Large intestine (tissue), 3 donors: Measurements from ENCODE around the gene NGB. TPM values are rescaled to one million over a fixed set of nuclear protein-coding genes. Genes with fewer than 3 reads are reported as not detected.

ENCODE experiments used
- DNase-seq, 2 donors: peaks; one replicate each; pipeline versions ENCODE4 v3.0.0 to v3.0.0-alpha.2; 2013
- H3K27ac ChIP-seq: one replicate; pipeline ENCODE4 v1.5.1; 2013; ENCODE audit warnings: low read length
- H3K27me3 ChIP-seq: 2 replicates; pipeline ENCODE4 v1.6.1; 2013; ENCODE audit warnings: low read length; ENCODE audit not compliant: control insufficient read depth, insufficient read depth
- H3K36me3 ChIP-seq: 2 replicates; pipeline ENCODE4 v1.6.1; 2013; ENCODE audit warnings: low read length; ENCODE audit not compliant: control insufficient read depth, insufficient read depth
- H3K4me1 ChIP-seq: one replicate; pipeline ENCODE4 v1.6.1; 2013; ENCODE audit warnings: low read length; ENCODE audit not compliant: control insufficient read depth, insufficient read depth
- H3K4me3 ChIP-seq: one replicate; pipeline ENCODE4 v1.5.1; 2013; ENCODE audit warnings: low read length
- H3K9me3 ChIP-seq: one replicate; pipeline ENCODE4 v1.6.1; 2013; ENCODE audit warnings: mild to moderate bottlenecking, low read depth, low read length, moderate library complexity; ENCODE audit not compliant: control insufficient read depth
- WGBS: methylation state at CpG from one replicate; pipeline ENCODE4 v1.1.5; 2013; ENCODE audit warnings: low lambda C conversion rate; ENCODE audit not compliant: insufficient coverage; 5-methylcytosine and 5-hydroxymethylcytosine counted together
- polyA plus RNA-seq: library from polyadenylated mRNA; unstranded; fragments of 120-200 nt; gene quantifications from one replicate; pipeline ENCODE4 v1.2.1, GENCODE V29; 2013

The NGB gene
- polyA plus RNA-seq, 1 donor: 3.1 TPM

GRCh38 chr14:77313371-77313770 is 42.4 kb upstream of the NGB start:
- no peak overlapping the region for H3K4me3 ChIP-seq
- no CpG with 5 or more reads among the region's 1 CpG for WGBS
- no peaks in the 10 kb centered on the region for H3K9me3 ChIP-seq
- H3K27ac ChIP-seq: peak overlapping the region; percentile 52
- H3K27me3 ChIP-seq: no peaks in the 10 kb centered on the region
- no peaks in the 10 kb centered on the region for H3K36me3 ChIP-seq
- peaks cover 50% of the 10 kb centered on the region for H3K4me1 ChIP-seq
- peak in 1 of 2 donors; percentile 14 for DNase-seq

- H3K4me1 ChIP-seq: peaks cover 43% of the 10 kb centered on the region
- WGBS: no CpG with 5 or more reads among the region's 2 CpGs
Observed at GRCh38 chr14:77311217-77311616, 40.2 kb upstream of the NGB start.

GRCh38 chr14:77310026-77310425 is 39.0 kb upstream of the NGB start:
- Histone ChIP-seq H3K4me3 (no peak overlapping the region), H3K27me3 (no peaks in the 10 kb centered on the region), H3K9me3 (no peaks in the 10 kb centered on the region), H3K36me3 (peaks cover 3% of the 10 kb centered on the region), H3K4me1 (peaks cover 32% of the 10 kb centered on the region), H3K27ac (no peak overlapping the region)
- WGBS: 100% methylated on average over 1 of the region's 4 CpGs
- DNase-seq: no peak

More at GRCh38 chr14:77311217-77311616, 40.2 kb upstream of the NGB start:
- H3K36me3 ChIP-seq: no peaks in the 10 kb centered on the region
- no peak overlapping the region for H3K4me3 ChIP-seq
- no peak overlapping the region for H3K27ac ChIP-seq
- no peaks in the 10 kb centered on the region for H3K27me3 ChIP-seq
- DNase-seq: no peak
- no peaks in the 10 kb centered on the region for H3K9me3 ChIP-seq

GRCh38 chr14:77309131-77309530 is 38.1 kb upstream of the NGB start:
- 78% methylated on average over 3 of the region's 4 CpGs for WGBS

GRCh38 chr14:77306851-77307496 is 36.0 kb upstream of the NGB start:
- Histone ChIP-seq H3K9me3 (no peaks in the 10 kb centered on the region), H3K36me3 (peaks cover 9% of the 10 kb centered on the region), H3K4me1 (peaks cover 21% of the 10 kb centered on the region), H3K27ac (peak overlapping the region; percentile 31), H3K4me3 (no peak overlapping the region), H3K27me3 (no peaks in the 10 kb centered on the region)
- peak; percentile 34 to 71 for DNase-seq
- no CpG with 5 or more reads among the region's 3 CpGs for WGBS

More at GRCh38 chr14:77309131-77309530, 38.1 kb upstream of the NGB start:
- DNase-seq: no peak
- peaks cover 23% of the 10 kb centered on the region for H3K4me1 ChIP-seq
- H3K36me3 ChIP-seq: peaks cover 6% of the 10 kb centered on the region
- no peaks in the 10 kb centered on the region for H3K27me3 ChIP-seq
- no peak overlapping the region for H3K27ac ChIP-seq
- no peaks in the 10 kb centered on the region for H3K9me3 ChIP-seq
- no peak overlapping the region for H3K4me3 ChIP-seq

- peaks cover 9% of the 10 kb centered on the region for H3K36me3 ChIP-seq
- H3K27me3 ChIP-seq: no peaks in the 10 kb centered on the region
- peaks cover 23% of the 10 kb centered on the region for H3K4me1 ChIP-seq
- WGBS: 60% methylated on average over 1 of the region's 3 CpGs
- H3K27ac ChIP-seq: no peak overlapping the region
- no peak for DNase-seq
- no peak overlapping the region for H3K4me3 ChIP-seq
- no peaks in the 10 kb centered on the region for H3K9me3 ChIP-seq
Observed at GRCh38 chr14:77306416-77306815, 35.4 kb upstream of the NGB start.

GRCh38 chr14:77305696-77306095 is 34.7 kb upstream of the NGB start:
- Histone ChIP-seq H3K9me3 (no peaks in the 10 kb centered on the region), H3K4me3 (no peak overlapping the region), H3K4me1 (peaks cover 29% of the 10 kb centered on the region), H3K27ac (no peak overlapping the region), H3K27me3 (no peaks in the 10 kb centered on the region), H3K36me3 (peaks cover 9% of the 10 kb centered on the region)
- no peak for DNase-seq
- no CpG with 5 or more reads among the region's 4 CpGs for WGBS

DNA sequence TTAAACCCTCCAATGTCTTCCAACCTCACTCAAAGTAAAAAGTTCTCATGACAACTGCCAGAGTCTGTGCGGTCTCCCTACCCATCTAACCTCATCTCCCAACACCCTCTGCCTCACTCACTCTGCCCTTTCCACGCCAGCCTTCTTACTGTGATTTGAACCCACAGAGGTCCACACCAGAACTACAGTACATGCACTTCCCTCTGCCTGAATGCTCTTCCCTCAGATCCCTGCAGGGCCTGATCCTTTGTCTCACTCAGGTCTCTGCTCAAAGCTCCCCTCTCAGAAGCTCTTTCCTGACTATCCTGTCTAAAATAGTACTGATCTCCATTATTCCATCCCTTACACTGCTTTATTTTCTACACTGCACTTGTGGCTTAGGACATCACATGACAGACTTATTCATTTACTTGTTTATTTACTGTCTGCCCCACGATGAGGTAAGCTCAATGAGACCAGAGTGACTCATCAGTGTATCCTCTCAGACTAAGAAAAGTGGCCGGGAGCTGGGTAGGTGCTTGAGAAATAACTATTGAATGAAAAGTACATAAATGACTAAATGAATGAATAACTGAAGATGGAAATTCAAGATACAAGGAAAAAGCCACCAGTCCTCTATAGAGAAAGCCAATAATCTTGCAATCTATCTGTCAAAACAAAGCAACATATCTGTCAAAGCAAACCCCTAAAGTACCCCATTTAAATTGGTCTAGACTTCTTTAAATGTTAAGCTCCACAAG is 32.6 kb upstream of the NGB start:
- H3K4me1 ChIP-seq: peaks cover 38% of the 10 kb centered on the region
- peak overlapping the region; percentile 83 for H3K27ac ChIP-seq
- no peaks in the 10 kb centered on the region for H3K27me3 ChIP-seq
- no peak overlapping the region for H3K4me3 ChIP-seq
- peak; percentile 69 to 82 for DNase-seq
- WGBS: 100% methylated on average over 1 of the region's 4 CpGs
- H3K9me3 ChIP-seq: no peaks in the 10 kb centered on the region
- H3K36me3 ChIP-seq: peaks cover 16% of the 10 kb centered on the region

DNA sequence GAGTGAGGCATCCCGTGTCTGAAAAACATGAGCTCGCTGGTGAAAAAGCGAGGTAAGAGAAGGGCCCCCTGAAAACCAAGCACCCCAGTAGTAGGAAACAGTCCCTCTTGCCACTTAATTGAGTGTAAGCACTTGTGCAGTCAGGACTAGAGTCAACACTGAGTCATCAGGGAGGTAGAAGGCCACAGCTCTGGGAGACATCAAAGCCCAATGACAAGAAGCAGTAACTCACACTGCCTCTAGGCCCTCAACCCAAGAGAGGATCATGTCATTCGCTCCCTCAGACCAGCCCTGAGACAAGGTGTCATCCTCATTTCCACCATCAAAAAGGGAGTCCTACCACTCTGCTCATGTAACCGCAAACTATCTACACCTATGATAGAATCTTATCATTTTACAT is 31.9 kb upstream of the NGB start:
- peaks cover 22% of the 10 kb centered on the region for H3K36me3 ChIP-seq
- H3K27me3 ChIP-seq: no peaks in the 10 kb centered on the region
- peaks cover 38% of the 10 kb centered on the region for H3K4me1 ChIP-seq
- no peak for DNase-seq
- no peak overlapping the region for H3K4me3 ChIP-seq
- H3K9me3 ChIP-seq: no peaks in the 10 kb centered on the region
- peak overlapping the region; percentile 83 for H3K27ac ChIP-seq
- no CpG with 5 or more reads among the region's 5 CpGs for WGBS

DNA sequence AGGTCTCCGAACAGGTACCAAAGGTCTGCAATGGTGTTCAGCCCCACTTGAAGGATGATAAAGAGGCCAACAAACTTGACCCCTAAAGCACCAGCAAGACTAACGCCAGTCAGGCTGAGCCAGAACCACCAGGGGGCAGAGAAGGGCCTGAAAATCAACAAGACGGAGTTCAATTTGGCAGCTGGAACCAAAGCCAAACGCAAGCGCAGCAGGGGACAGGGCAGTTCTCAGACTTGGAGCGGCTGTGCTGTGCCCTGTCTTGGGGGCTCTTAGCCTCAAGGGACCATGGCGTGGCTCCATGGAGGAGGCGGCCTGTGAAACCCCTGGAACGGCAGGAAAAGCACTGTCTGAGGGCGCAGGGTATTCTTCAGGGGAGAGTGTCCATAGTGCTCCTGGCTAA is 30.1 kb upstream of the NGB start:
- H3K27ac ChIP-seq: peak overlapping the region; percentile 9
- H3K27me3 ChIP-seq: no peaks in the 10 kb centered on the region
- WGBS: no CpG with 5 or more reads among the region's 10 CpGs
- no peaks in the 10 kb centered on the region for H3K9me3 ChIP-seq
- DNase-seq: peak; percentile 77 to 78
- peaks cover 29% of the 10 kb centered on the region for H3K4me1 ChIP-seq
- peaks cover 37% of the 10 kb centered on the region for H3K36me3 ChIP-seq
- no peak overlapping the region for H3K4me3 ChIP-seq
